A549 (cell line): ENCODE data around the gene POP4. TPM values are rescaled to one million over a fixed set of nuclear protein-coding genes. Genes with fewer than 3 reads are reported as not detected.

Source experiments
- ATAC-seq, 2 experiments: fragments of 200-7000 bp in 1 of 2; fragments of >200 bp in 1 of 2; cut with Nextera tagmentation in 1 of 2; cut with Tn5 transposase in 1 of 2; 3 replicates each; pipeline versions ENCODE4 v1.8.0 to v1.9.1; 2018 to 2020; ENCODE audit warnings: mild to moderate bottlenecking in 1 of 2, moderate library complexity in 1 of 2
- CTCF ChIA-PET: fragments of 300-600 bp; sonication (Branson Sonifier 250); formaldehyde crosslinking; extraction: SDS; loops from one replicate; lab custom pipeline; 2021; ENCODE audit warnings: antibody characterized with exemption, inconsistent platforms; lab: Yijun Ruan, JAX
- POLR2A ChIA-PET: fragments of 350-600 bp; formaldehyde crosslinking; extraction: SDS; loops from one replicate; lab custom pipeline; 2021; ENCODE audit warnings: antibody characterized with exemption, inconsistent platforms; lab: Yijun Ruan, JAX
- DNase-seq, 2 experiments: peaks; one replicate each; pipeline versions ENCODE4 v3.0.0 to v3.0.0-alpha.2; 2011 to 2016; ENCODE audit warnings: low read depth in 1 of 2, low spot score in 1 of 2
- FAIRE-seq: peaks from 2 replicates; lab custom pipeline; 2011; peaks lifted over from hg19 to GRCh38; lab: Jason Lieb, UNC
- H3K27ac ChIP-seq, 2 experiments: fragments of >200 bp; sonication (Bioruptor Twin); formaldehyde crosslinking; 3 replicates each; pipeline ENCODE4 v1.5.1; 2016 to 2017
- H3K4me1 ChIP-seq: fragments of >200 bp; sonication (Bioruptor Twin); formaldehyde crosslinking; 3 replicates; pipeline ENCODE4 v1.6.1; 2016
- H3K4me2 ChIP-seq: fragments of >200 bp; sonication (Bioruptor Twin); formaldehyde crosslinking; 3 replicates; pipeline ENCODE4 v1.6.1; 2016
- H3K4me3 ChIP-seq: fragments of >200 bp; sonication (Bioruptor Twin); formaldehyde crosslinking; 3 replicates; pipeline ENCODE4 v1.5.1; 2016
- H3K9me3 ChIP-seq: fragments of >200 bp; sonication (Bioruptor Twin); formaldehyde crosslinking; 3 replicates; pipeline ENCODE4 v1.6.1; 2016
- ATOH8 ChIP-seq: fragments of 250-450 bp; sonication (Bioruptor Pico); IDR thresholded peaks from 2 replicates; pipeline ENCODE4 v1.5.0; 2020; ENCODE audit warnings: low read depth, mild to moderate bottlenecking, moderate library complexity
- BHLHE40 ChIP-seq: IDR thresholded peaks from 2 replicates; pipeline ENCODE4 v1.6.1; 2012; ENCODE audit warnings: low read depth, low read length, inconsistent platforms
- CBX2 ChIP-seq: fragments of 200-600 bp; sonication (generic); IDR thresholded peaks from 2 replicates; pipeline ENCODE4 v1.6.1; 2016; ENCODE audit warnings: low read depth, mild to moderate bottlenecking, borderline replicate concordance
- CBX8 ChIP-seq: fragments of 200-600 bp; sonication (generic); IDR thresholded peaks from 2 replicates; pipeline ENCODE4 v1.6.1; 2016
- CHD4 ChIP-seq: fragments of 200-600 bp; sonication (generic); IDR thresholded peaks from 2 replicates; pipeline ENCODE4 v1.6.1; 2016; ENCODE audit warnings: antibody characterized with exemption, mild to moderate bottlenecking, borderline replicate concordance
- E2F6 ChIP-seq: IDR thresholded peaks from 2 replicates; pipeline ENCODE4 v1.6.1; 2012; ENCODE audit warnings: low read depth, borderline replicate concordance
- EP300 ChIP-seq, 2 experiments: fragments of >200 bp; sonication (Bioruptor Twin); formaldehyde crosslinking; IDR thresholded peaks; 2 replicates in 1 of 2; 3 replicates in 1 of 2; pipeline ENCODE4 v1.6.1; 2016 to 2017
- ESRRA ChIP-seq: fragments of 150-350 bp; IDR thresholded peaks from 2 replicates; pipeline ENCODE4 v1.6.1; 2014; ENCODE audit warnings: mild to moderate bottlenecking, low read length, borderline replicate concordance
- FOSB ChIP-seq: fragments of 250-450 bp; sonication (Bioruptor Pico); IDR thresholded peaks from 2 replicates; pipeline ENCODE4 v1.5.0; 2020; ENCODE audit warnings: mild to moderate bottlenecking, moderate library complexity
- FOSL2 ChIP-seq, 2 experiments: fragments of 450-650 bp in 1 of 2; fragments of >200 bp in 1 of 2; sonication (Bioruptor Twin) in 1 of 2; formaldehyde crosslinking; IDR thresholded peaks; 2 replicates each; pipeline versions ENCODE4 v1.5.0 to v1.6.1; 2016 to 2020; ENCODE audit warnings: mild to moderate bottlenecking in 1 of 2, moderate library complexity in 1 of 2
- FOXS1 ChIP-seq: fragments of 250-450 bp; sonication (Bioruptor Pico); IDR thresholded peaks from 2 replicates; pipeline ENCODE4 v1.5.0; 2020; ENCODE audit warnings: mild to moderate bottlenecking, moderate library complexity
- HEYL ChIP-seq: fragments of 250-450 bp; sonication (Bioruptor Pico); IDR thresholded peaks from 2 replicates; pipeline ENCODE4 v1.8.0; 2021; ENCODE audit warnings: mild to moderate bottlenecking, moderate library complexity
- JUN ChIP-seq, 2 experiments: fragments of >200 bp; sonication (Bioruptor Twin); formaldehyde crosslinking; IDR thresholded peaks; 2 replicates in 1 of 2; 3 replicates in 1 of 2; pipeline ENCODE4 v1.6.1; 2016 to 2017
- KDM1A ChIP-seq: fragments of 200-600 bp; sonication (generic); IDR thresholded peaks from 2 replicates; pipeline ENCODE4 v1.6.1; 2016; ENCODE audit warnings: low read depth, mild to moderate bottlenecking
- KDM5A ChIP-seq: fragments of 200-600 bp; sonication (generic); IDR thresholded peaks from 2 replicates; pipeline ENCODE4 v1.6.1; 2016; ENCODE audit warnings: antibody characterized with exemption, mild to moderate bottlenecking
- MAFK ChIP-seq: fragments of 450-650 bp; IDR thresholded peaks from 2 replicates; pipeline ENCODE4 v1.6.1; 2014; ENCODE audit not compliant: partially characterized antibody
- NFE2L2 ChIP-seq: fragments of 150-350 bp; conservative IDR thresholded peaks from 2 replicates; pipeline ENCODE4 v1.6.1; 2014; ENCODE audit warnings: low read length
- NR3C1 ChIP-seq: fragments of >200 bp; sonication (Bioruptor Twin); formaldehyde crosslinking; IDR thresholded peaks from 3 replicates; pipeline ENCODE4 v1.6.1; 2017
- RCOR1 ChIP-seq: fragments of 150-350 bp; IDR thresholded peaks from 2 replicates; pipeline ENCODE4 v1.6.1; 2014; ENCODE audit warnings: antibody characterized with exemption, low read length, low read depth
- REST ChIP-seq: fragments of 200-600 bp; sonication (generic); IDR thresholded peaks from 2 replicates; pipeline ENCODE4 v1.6.1; 2016; ENCODE audit warnings: antibody characterized with exemption, mild to moderate bottlenecking, moderate library complexity
- RFX5 ChIP-seq: fragments of 450-650 bp; IDR thresholded peaks from 2 replicates; pipeline ENCODE4 v1.7.1; 2014; ENCODE audit warnings: antibody characterized with exemption, mild to moderate bottlenecking, moderate library complexity
- RNF2 ChIP-seq: fragments of 200-600 bp; sonication (generic); IDR thresholded peaks from 2 replicates; pipeline ENCODE4 v1.6.1; 2016; ENCODE audit warnings: low read depth, mild to moderate bottlenecking, antibody characterized with exemption, moderate library complexity, borderline replicate concordance
- SREBF2 ChIP-seq: fragments of 450-650 bp; IDR thresholded peaks from 2 replicates; pipeline ENCODE4 v1.6.1; 2014; ENCODE audit warnings: mild to moderate bottlenecking, moderate library complexity
- TFCP2L1 ChIP-seq: fragments of 250-450 bp; sonication (Bioruptor Pico); IDR thresholded peaks from 2 replicates; pipeline ENCODE4 v1.5.0; 2021; ENCODE audit warnings: mild to moderate bottlenecking
- ZFP36 ChIP-seq: fragments of 450-650 bp; IDR thresholded peaks from 2 replicates; pipeline ENCODE4 v1.6.1; 2014; ENCODE audit warnings: borderline replicate concordance; ENCODE audit not compliant: partially characterized antibody
- ZNF302 ChIP-seq: fragments of 250-450 bp; sonication (Bioruptor Pico); IDR thresholded peaks from 2 replicates; pipeline ENCODE4 v1.9.0; 2021; ENCODE audit warnings: inconsistent platforms, mild to moderate bottlenecking, moderate library complexity
- WGBS: methylation state at CpG from one replicate; pipeline ENCODE4 v1.1.6; 2017; ENCODE audit errors: missing lambda C conversion rate; 5-methylcytosine and 5-hydroxymethylcytosine counted together
- polyA plus RNA-seq, 4 experiments: library from polyadenylated mRNA; depleted of rRNA in 3 of 4; stranded (reverse); fragments of >200 nt; fragmentation: RNase III in 1 of 4; extraction: RNeasy Plus Mini Kit Qiagen cat#74134 plus additional on column Dnase treatment in 1 of 4; gene quantifications; 2 replicates in 3 of 4; 3 replicates in 1 of 4; pipeline ENCODE4 v1.2.3, GENCODE V29; 2011 to 2017
- TF ChIP-seq, protein P1 (sequence below): fragments of 150-350 bp; IDR thresholded peaks from 2 replicates; pipeline ENCODE4 v1.6.1; 2014; ENCODE audit warnings: low read depth, mild to moderate bottlenecking, low read length
- TF ChIP-seq, protein P2 (sequence below): fragments of >200 bp; sonication (Bioruptor Twin); formaldehyde crosslinking; IDR thresholded peaks from 2 replicates; pipeline ENCODE4 v1.6.1; 2016

The POP4 gene
- polyA plus RNA-seq, 2 of the 4 experiments (the other 2 are of a cell fraction): 202 to 208 TPM

- H3K9me3 ChIP-seq: no peaks in the 10 kb centered on the region
- POLR2A ChIA-PET: interaction anchor here (2.1 kb wide), 1 partner anchor 8 kb away, joined by 30 read pairs; the partner anchor contains the start of gene POP4
- no peak for DNase-seq
- H3K4me1 ChIP-seq: no peaks in the 10 kb centered on the region
- no peak for ATAC-seq
- no peak overlapping the region for H3K27ac ChIP-seq
- H3K4me2 ChIP-seq: no peak overlapping the region
- no peak for FAIRE-seq
- 85% methylated on average over 7 of the region's 7 CpGs for WGBS
- CTCF ChIA-PET: interaction anchor here (1.1 to 10.4 kb wide), 8 partner anchors 8 to 146 kb away, joined by 3 to 490 read pairs (median 64); partner anchors contain the start of genes C19orf12, PLEKHF1 and POP4
- TF ChIP-seq RFX5: no peak
- no peak for TF ChIP-seq NFE2L2
- TF ChIP-seq ZFP36: no peak
- no peak for TF ChIP-seq ZNF302
- no peak for TF ChIP-seq EP300 (IDR thresholded peaks at IDR 0.05)
- no peak for TF ChIP-seq CBX8
- TF ChIP-seq SREBF2: no peak
- no peak for TF ChIP-seq RCOR1
- no peak for TF ChIP-seq MAFK
- TF ChIP-seq FOXS1 (CRISPR knock-in tag): no peak
- TF ChIP-seq BHLHE40: no peak
- TF ChIP-seq E2F6: no peak
- no peak for TF ChIP-seq RNF2
- TF ChIP-seq FOSB (CRISPR knock-in tag): no peak
- no peak for TF ChIP-seq TFCP2L1 (CRISPR knock-in tag)
- no peak for TF ChIP-seq ATOH8 (CRISPR knock-in tag)
- no peak for TF ChIP-seq CHD4
- TF ChIP-seq, protein P1, sequence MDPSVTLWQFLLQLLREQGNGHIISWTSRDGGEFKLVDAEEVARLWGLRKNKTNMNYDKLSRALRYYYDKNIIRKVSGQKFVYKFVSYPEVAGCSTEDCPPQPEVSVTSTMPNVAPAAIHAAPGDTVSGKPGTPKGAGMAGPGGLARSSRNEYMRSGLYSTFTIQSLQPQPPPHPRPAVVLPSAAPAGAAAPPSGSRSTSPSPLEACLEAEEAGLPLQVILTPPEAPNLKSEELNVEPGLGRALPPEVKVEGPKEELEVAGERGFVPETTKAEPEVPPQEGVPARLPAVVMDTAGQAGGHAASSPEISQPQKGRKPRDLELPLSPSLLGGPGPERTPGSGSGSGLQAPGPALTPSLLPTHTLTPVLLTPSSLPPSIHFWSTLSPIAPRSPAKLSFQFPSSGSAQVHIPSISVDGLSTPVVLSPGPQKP: no peak
- no peak for TF ChIP-seq CBX2
- no peak overlapping the region for H3K4me3 ChIP-seq
Measured at GRCh38 chr19:29614046-29614445, 8.0 kb downstream of the POP4 start.

- Histone ChIP-seq H3K4me2 (no peak overlapping the region), H3K4me1 (no peaks in the 10 kb centered on the region), H3K27ac (no peak overlapping the region), H3K4me3 (no peak overlapping the region), H3K9me3 (no peaks in the 10 kb centered on the region)
- WGBS: 91% methylated on average over 4 of the region's 4 CpGs
- CTCF ChIA-PET: interaction anchor here (0.8 to 10.4 kb wide), 6 partner anchors 9 to 98 kb away, joined by 3 to 490 read pairs (median 72); partner anchors contain the start of genes C19orf12 and POP4
- POLR2A ChIA-PET: interaction anchor here (0.7 to 2.1 kb wide), 2 partner anchors 9 to 137 kb away, joined by 4 to 30 read pairs; partner anchors contain the start of gene POP4
- ATAC-seq (no peak), DNase-seq (no peak), FAIRE-seq (no peak)
- TF ChIP-seq ZNF302: no peak
- TF ChIP-seq, protein P2, sequence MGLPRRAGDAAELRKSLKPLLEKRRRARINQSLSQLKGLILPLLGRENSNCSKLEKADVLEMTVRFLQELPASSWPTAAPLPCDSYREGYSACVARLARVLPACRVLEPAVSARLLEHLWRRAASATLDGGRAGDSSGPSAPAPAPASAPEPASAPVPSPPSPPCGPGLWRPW: no peak
- no peak for TF ChIP-seq CBX8
- TF ChIP-seq CHD4: no peak
- TF ChIP-seq NR3C1: no peak
- no peak for TF ChIP-seq EP300 (IDR thresholded peaks at IDR 0.05)
- TF ChIP-seq KDM1A: no peak
- TF ChIP-seq, protein P1: no peak
- no peak for TF ChIP-seq ESRRA
- no peak for TF ChIP-seq FOSL2 (IDR thresholded peaks at IDR 0.05)
- no peak for TF ChIP-seq FOSL2 (CRISPR knock-in tag; IDR thresholded peaks at IDR 0.05)
- TF ChIP-seq JUN (IDR thresholded peaks at IDR 0.05): no peak
- TF ChIP-seq REST: no peak
- no peak for TF ChIP-seq HEYL (CRISPR knock-in tag)
- no peak for TF ChIP-seq KDM5A
- no peak for TF ChIP-seq RCOR1
- TF ChIP-seq CBX2: no peak
- TF ChIP-seq E2F6: no peak
Measured at GRCh38 chr19:29614780-29615179, 8.7 kb downstream of the POP4 start.
